SK-N-MC (cell line): ENCODE results near the gene TIMM44.
A peak's percentile ranks its signal among the peaks of the same experiment; 100 is the strongest.

Source experiments
- DNase-seq: peaks from one replicate; pipeline ENCODE4 v3.0.0-alpha.2; 2011; ENCODE audit warnings: low read depth, low spot score
- H3K27ac ChIP-seq: fragments of 200-600 bp; sonication (generic); 2 replicates; pipeline ENCODE4 v1.5.1; 2016; ENCODE audit warnings: mixed run types
- H3K36me3 ChIP-seq: fragments of 200-600 bp; sonication (generic); 2 replicates; pipeline ENCODE4 v1.6.1; 2017; ENCODE audit warnings: antibody characterized with exemption, low read length, mixed read lengths; ENCODE audit not compliant: insufficient read depth
- H3K4me3 ChIP-seq: fragments of 200-600 bp; sonication (generic); 2 replicates; pipeline ENCODE4 v1.5.1; 2016
- H3K9ac ChIP-seq: fragments of 200-600 bp; sonication (generic); 2 replicates; pipeline ENCODE4 v1.8.0; 2017; ENCODE audit warnings: mixed run types, mixed read lengths; ENCODE audit not compliant: insufficient read length
- H3K9me3 ChIP-seq: fragments of 200-600 bp; sonication (generic); 2 replicates; pipeline ENCODE4 v1.6.1; 2017; ENCODE audit warnings: low read depth, mild to moderate bottlenecking, antibody characterized with exemption, low read length, moderate library complexity, mixed read lengths
- EZH2 ChIP-seq: fragments of 200-600 bp; sonication (generic); IDR thresholded peaks from one replicate; pipeline ENCODE4 v1.6.1; 2017; ENCODE audit warnings: antibody characterized with exemption
- FOXP2 ChIP-seq: optimal IDR thresholded peaks from 2 replicates; pipeline ENCODE3; 2011; ENCODE audit warnings: mild to moderate bottlenecking, moderate library complexity; ENCODE audit not compliant: insufficient read depth; ENCODE audit errors: extremely low read length, control extremely low read depth
- POLR2AphosphoS5 ChIP-seq: IDR thresholded peaks from 2 replicates; pipeline ENCODE4 v1.6.1; 2012; ENCODE audit warnings: mild to moderate bottlenecking, low read depth, low read length, borderline replicate concordance

TIMM44 gene

DNA sequence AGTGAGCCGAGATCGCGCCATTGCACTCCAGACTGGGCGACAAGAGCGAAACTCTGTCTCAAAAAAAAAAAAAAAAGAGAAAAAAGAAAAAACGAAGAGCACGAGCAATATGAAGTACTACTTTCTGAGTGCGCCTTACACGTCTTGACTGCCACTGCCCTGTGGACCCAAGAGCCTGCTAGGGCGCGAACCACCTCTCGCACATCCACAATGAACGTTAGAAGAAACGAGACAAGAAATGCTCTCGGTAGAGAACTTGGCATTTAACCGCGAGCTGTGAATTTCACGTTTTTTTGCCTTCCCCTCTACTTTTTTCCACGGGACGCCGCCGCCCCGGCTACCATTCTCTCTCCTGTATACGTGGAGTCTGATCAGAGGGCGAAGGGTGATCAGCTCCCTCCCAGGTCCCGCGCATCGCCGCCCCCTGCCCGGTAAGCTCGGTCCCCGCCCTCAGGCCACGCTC lies 454 bp downstream of the TIMM44 start:
- Histone ChIP-seq H3K27ac (peak overlapping the region; percentile 91), H3K9ac (peak overlapping the region; percentile 98), H3K36me3 (peaks cover 38% of the 10 kb centered on the region), H3K4me3 (peak overlapping the region; percentile 86), H3K9me3 (no peaks in the 10 kb centered on the region)
- TF ChIP-seq POLR2AphosphoS5 (no peak), FOXP2 (no peak), EZH2 (no peak)
- no peak for DNase-seq

DNA sequence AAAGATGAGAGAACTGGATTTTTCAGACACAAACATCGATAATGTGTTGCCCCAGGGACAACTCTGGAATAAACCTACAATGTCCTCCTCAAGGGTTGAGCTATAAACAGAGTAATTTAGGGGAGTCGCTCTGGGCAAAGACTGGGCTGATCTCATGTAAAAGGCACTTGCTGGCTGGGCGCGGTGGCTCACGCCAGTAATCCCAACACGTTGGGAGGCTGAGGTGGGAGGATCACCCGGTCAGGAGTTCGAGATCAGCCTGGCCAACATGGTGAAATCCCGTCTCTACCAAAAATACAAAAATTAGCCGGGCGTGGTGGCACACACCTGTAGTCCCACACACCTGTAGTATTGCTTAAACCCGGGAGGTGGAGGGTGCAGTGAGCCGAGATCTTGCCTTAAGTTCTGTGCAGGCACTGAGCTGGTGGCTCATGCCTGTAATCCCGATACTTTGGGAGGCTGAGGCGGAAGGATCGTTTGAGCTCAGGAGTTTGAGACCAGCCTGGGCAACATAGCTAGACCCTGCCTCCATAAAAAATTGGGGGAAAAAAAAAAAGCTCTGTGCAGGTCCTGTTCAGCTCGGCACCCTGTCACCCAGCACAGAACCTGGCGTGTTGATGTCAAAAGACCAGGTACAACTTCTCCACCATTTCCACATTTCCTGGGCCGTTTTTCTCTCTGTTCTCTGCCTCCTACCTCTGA lies 1.4 kb downstream of the TIMM44 start:
- peak overlapping the region; percentile 98 for H3K9ac ChIP-seq
- no peak overlapping the region for H3K27ac ChIP-seq
- no peaks in the 10 kb centered on the region for H3K9me3 ChIP-seq
- TF ChIP-seq POLR2AphosphoS5 (no peak), FOXP2 (no peak), EZH2 (no peak)
- H3K36me3 ChIP-seq: peaks cover 47% of the 10 kb centered on the region
- DNase-seq: no peak
- H3K4me3 ChIP-seq: peak overlapping the region; percentile 86

GRCh38 chr19:7940841-7941240 lies 2.6 kb downstream of the TIMM44 start:
- Histone ChIP-seq H3K9me3 (no peaks in the 10 kb centered on the region), H3K4me3 (no peak overlapping the region), H3K36me3 (peaks cover 58% of the 10 kb centered on the region), H3K9ac (no peak overlapping the region), H3K27ac (no peak overlapping the region)
- no peak for DNase-seq
- TF ChIP-seq POLR2AphosphoS5 (no peak), EZH2 (no peak), FOXP2 (no peak)

DNA sequence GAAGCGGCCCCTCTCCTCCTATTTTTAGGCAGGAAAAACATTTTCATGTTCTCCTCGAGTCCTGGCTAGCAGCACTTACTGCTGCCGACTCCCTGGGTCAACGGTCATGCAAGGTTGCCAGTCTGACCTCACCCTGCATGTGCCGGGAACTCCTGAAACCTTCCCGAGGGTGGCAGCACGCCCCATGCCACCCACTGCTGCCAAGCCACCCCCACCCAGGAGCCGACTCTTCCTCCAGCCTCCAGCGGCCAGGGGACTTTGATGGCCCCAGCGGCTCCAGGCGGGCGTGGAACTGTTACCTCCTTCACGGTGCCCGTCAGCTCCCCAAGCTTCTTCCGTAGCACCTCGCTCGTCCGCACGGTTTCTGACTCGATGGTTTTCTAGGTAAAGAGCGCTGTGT lies 8.7 kb downstream of the TIMM44 start:
- H3K9me3 ChIP-seq: no peaks in the 10 kb centered on the region
- TF ChIP-seq POLR2AphosphoS5 (no peak), EZH2 (no peak), FOXP2 (no peak)
- H3K27ac ChIP-seq: no peak overlapping the region
- no peak overlapping the region for H3K4me3 ChIP-seq
- H3K36me3 ChIP-seq: peaks cover 89% of the 10 kb centered on the region
- no peak for DNase-seq
- no peak overlapping the region for H3K9ac ChIP-seq

DNA sequence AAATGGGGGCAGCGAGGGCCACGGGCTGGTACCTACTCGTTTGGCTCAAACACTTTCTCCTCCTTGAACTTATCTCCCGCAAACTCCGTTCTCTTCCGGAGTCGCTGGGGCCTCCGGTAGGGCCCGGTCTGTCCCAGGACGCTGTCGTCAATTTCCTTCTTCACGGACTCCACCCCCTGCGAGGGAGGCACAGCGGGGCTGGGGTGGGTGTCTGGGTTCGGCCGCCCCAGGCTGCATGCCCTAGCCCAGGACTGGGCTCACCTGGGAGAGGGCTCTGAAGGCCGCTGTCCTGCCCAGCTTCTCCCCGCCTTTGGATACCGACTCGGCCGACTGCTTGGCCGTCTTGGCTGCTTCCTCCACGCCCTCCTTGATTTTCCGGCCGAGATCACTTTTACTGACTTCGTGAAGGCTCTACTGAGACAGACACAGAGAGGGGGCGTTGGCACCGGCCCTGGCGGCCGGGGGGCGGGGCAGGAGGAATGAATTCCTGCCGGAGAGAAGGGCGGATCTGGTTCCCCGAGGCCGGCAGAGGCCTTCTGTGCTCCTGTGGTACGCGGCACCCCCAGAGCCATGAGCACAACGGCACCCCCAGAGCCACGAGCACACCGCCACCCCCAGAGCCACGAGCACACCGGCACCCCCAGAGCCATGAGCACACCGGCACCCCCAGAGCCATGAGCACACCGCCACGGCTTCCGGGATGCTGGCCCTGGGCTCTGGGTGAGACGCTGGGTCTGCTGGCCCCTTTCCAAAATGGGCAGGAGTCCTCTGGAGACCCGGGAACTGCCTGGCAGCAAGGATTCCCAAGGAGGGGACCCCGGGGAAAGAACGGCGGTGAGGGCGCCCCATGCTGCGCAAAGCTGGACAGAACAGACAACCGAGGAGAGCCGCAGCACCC lies 9.4 kb downstream of the TIMM44 start:
- no peak for DNase-seq
- H3K27ac ChIP-seq: no peak overlapping the region
- no peak overlapping the region for H3K9ac ChIP-seq
- peaks cover 85% of the 10 kb centered on the region for H3K36me3 ChIP-seq
- H3K4me3 ChIP-seq: no peak overlapping the region
- no peaks in the 10 kb centered on the region for H3K9me3 ChIP-seq
- no peak for TF ChIP-seq POLR2AphosphoS5
- TF ChIP-seq EZH2: no peak
- no peak for TF ChIP-seq FOXP2

DNA sequence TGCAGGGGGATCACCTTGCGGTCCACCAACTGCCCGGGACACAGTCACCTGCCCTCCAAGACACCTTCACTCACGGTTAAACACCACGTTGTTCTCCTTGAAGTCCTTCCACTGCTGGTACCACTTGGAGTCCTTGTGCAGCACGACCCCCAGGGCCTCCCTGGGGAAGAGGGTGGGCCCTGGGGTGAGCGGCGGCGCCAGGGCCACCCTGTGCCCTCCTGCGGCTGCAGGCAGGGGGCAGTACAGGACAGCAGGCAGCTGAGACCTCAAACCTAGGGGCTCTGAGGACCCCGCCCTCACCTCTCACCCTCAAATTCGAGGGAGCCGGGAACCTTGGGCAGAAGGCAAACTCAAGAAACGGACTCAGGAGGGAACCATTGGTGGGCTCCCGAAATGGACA lies 10.1 kb downstream of the TIMM44 start:
- no peaks in the 10 kb centered on the region for H3K9me3 ChIP-seq
- TF ChIP-seq EZH2 (no peak), FOXP2 (no peak), POLR2AphosphoS5 (no peak)
- no peak for DNase-seq
- H3K4me3 ChIP-seq: no peak overlapping the region
- H3K9ac ChIP-seq: no peak overlapping the region
- peaks cover 80% of the 10 kb centered on the region for H3K36me3 ChIP-seq
- no peak overlapping the region for H3K27ac ChIP-seq

- H3K9me3 ChIP-seq: no peaks in the 10 kb centered on the region
- no peak for TF ChIP-seq EZH2
- no peak overlapping the region for H3K27ac ChIP-seq
- DNase-seq: no peak
- no peak overlapping the region for H3K4me3 ChIP-seq
- H3K36me3 ChIP-seq: peaks cover 75% of the 10 kb centered on the region
- H3K9ac ChIP-seq: no peak overlapping the region
These were observed 10.6 kb downstream of the TIMM44 start for GRCh38 chr19:7932930-7933300.

DNA sequence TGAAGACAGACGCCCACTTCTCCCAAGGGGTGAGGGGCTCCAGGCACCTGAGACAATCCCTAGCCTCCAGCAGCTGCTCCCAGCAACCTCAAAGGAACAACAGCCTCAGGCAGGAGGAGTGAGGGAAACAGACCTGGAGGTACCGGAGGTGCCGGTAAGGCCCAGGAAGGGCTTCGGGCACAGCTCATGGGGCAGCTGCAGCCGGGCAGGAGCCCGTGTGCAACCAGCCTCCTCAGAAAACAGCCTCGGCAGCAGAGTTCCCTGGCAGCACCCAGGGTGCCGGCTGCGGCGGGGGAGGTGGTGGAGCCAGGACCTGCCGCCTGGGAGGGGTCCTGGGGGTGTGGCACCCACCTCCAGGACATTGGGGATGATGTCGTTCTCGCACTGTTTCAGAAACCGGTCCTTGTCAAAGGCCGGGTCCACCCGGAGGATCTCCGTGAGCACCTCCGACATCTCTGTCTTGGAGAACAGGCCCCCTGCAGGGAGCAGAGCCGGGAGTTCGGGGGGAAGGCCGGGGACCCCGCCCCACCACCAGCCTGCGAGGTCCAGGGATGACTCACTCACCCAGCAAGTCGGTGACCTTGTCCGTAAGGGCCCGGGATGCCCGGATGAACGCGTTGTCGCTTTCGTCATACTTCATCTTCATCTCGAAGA lies 11.1 kb downstream of the TIMM44 start:
- H3K4me3 ChIP-seq: no peak overlapping the region
- H3K9ac ChIP-seq: no peak overlapping the region
- H3K27ac ChIP-seq: no peak overlapping the region
- DNase-seq: no peak
- TF ChIP-seq EZH2 (no peak), POLR2AphosphoS5 (no peak), FOXP2 (no peak)
- H3K36me3 ChIP-seq: peaks cover 70% of the 10 kb centered on the region
- no peaks in the 10 kb centered on the region for H3K9me3 ChIP-seq
